ENCODE measurements around the gene TRNAU1AP.

- TF ChIP-seq, protein P1, sequence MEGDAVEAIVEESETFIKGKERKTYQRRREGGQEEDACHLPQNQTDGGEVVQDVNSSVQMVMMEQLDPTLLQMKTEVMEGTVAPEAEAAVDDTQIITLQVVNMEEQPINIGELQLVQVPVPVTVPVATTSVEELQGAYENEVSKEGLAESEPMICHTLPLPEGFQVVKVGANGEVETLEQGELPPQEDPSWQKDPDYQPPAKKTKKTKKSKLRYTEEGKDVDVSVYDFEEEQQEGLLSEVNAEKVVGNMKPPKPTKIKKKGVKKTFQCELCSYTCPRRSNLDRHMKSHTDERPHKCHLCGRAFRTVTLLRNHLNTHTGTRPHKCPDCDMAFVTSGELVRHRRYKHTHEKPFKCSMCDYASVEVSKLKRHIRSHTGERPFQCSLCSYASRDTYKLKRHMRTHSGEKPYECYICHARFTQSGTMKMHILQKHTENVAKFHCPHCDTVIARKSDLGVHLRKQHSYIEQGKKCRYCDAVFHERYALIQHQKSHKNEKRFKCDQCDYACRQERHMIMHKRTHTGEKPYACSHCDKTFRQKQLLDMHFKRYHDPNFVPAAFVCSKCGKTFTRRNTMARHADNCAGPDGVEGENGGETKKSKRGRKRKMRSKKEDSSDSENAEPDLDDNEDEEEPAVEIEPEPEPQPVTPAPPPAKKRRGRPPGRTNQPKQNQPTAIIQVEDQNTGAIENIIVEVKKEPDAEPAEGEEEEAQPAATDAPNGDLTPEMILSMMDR (conservative IDR thresholded peaks at IDR 0.05): no peak
- no peak for TF ChIP-seq EZH2 (IDR thresholded peaks at IDR 0.05; ENCODE audit: low read depth)
Observed at GRCh38 chr1:28551381-28551780, 1.5 kb upstream of the TRNAU1AP start.

Data from PC-9 (cell line).